Measurements from ENCODE around the gene CTIF. TPM values are rescaled to one million over a fixed set of nuclear protein-coding genes. Genes with fewer than 3 reads are reported as not detected.

The CTIF gene
- total RNA-seq, 1 donor from 2014 or later, result 35.1 TPM

- Histone ChIP-seq H3K4me1 (peaks cover 25% of the 10 kb centered on the region), H3K9me3 (no peaks in the 10 kb centered on the region), H3K4me3 (no peak overlapping the region), H3K36me3 (no peaks in the 10 kb centered on the region), H3K27ac (peak overlapping the region; percentile 79), H3K27me3 (no peaks in the 10 kb centered on the region)
- DNase-seq (ENCODE audit: extremely low spot score in 2 of 2), result no peak
- intact Hi-C loops (cut with DNase I), result no loop called here
- peak in 1 of 2 donors; percentile 71 for TF ChIP-seq POLR2AphosphoS5 (IDR thresholded peaks at IDR 0.05; ENCODE audit: insufficient read depth in 1 of 2, low read depth in 1 of 2)
- no peak for TF ChIP-seq CTCF (IDR thresholded peaks at IDR 0.05)
Observed at GRCh38 chr18:48902023-48902855, 363.4 kb downstream of the CTIF start.

DNA sequence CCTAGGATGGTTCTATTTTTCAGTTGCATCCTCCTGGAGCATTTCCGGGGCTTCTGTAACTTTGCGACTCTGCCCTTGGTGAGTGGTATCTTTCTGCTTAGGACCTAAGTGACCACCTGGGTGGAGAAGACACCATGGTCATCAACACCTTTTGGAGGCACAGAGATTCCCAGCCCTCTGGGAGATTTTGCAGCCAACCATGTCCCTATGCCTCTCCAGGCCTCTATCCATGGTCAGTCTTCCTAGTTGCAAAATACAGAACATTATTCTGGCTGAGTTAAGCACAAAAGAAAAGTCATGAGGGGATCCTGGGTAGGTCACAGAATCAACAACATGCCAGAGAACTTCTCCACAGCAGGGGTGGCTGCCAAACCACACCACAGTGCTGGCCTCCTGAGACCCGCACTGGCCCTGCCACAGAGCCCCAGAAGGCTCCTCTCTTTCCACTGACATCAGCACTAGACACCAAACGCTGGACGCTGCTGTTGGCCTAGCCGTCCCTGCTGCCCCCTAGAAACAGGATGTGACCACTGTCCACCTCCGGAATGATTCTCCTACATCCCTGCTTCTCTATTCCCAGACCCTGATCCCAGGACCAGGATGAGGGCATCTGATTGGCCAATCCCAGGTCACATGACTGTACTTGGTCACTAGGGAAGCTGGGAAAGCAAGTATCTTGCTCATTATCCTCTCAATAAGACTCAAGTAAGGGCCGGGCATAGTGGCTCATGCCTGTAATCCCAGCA, 364.2 kb downstream of the CTIF start:
- H3K4me3 ChIP-seq, result no peak overlapping the region
- H3K36me3 ChIP-seq, result no peaks in the 10 kb centered on the region
- peak in 1 of 2 donors; percentile 65 for TF ChIP-seq POLR2AphosphoS5 (IDR thresholded peaks at IDR 0.05; ENCODE audit: insufficient read depth in 1 of 2, low read depth in 1 of 2)
- no peak for TF ChIP-seq POLR2A (IDR thresholded peaks at IDR 0.05)
- no peaks in the 10 kb centered on the region for H3K9me3 ChIP-seq
- intact Hi-C loops (cut with DNase I), result no loop called here
- H3K4me1 ChIP-seq, result peaks cover 22% of the 10 kb centered on the region
- no peak for DNase-seq (ENCODE audit: extremely low spot score in 2 of 2)
- H3K27ac ChIP-seq, result peak overlapping the region; percentile 79
- H3K27me3 ChIP-seq, result no peaks in the 10 kb centered on the region

GRCh38 chr18:48904091-48904490, 365.3 kb downstream of the CTIF start:
- H3K27ac ChIP-seq, result peak overlapping the region; percentile 79
- H3K9me3 ChIP-seq, result no peaks in the 10 kb centered on the region

DNA sequence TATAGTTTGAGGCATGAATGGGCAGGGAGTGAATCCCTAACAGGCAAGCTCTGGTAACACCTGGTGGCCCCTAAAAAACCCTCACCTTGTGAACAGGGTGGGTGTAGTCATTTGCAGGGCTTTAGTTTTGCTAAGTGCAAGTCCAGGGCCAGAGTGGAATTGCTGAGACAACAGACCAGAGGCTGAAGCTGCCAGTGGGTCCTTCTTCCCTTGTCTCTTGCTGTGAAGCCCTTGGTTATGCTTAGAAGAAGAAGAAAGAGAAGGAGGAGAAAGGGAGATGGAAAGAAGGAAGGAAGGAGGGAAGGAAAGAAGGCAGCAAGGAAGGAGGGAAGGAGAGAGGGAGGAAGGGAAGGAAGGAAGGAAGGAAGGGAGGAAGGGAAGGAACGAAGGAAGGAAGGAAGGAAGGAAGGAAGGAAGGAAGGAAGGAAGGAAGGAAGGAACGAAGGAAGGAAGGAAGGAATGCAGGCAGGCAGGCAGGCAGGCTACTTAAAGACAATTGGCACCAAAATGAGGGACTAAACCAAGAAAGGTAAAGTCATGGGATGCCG, 366.1 kb downstream of the CTIF start:
- TF ChIP-seq POLR2A (IDR thresholded peaks at IDR 0.05), result no peak
- no peak for TF ChIP-seq CTCF (IDR thresholded peaks at IDR 0.05)
- TF ChIP-seq POLR2AphosphoS5 (IDR thresholded peaks at IDR 0.05; ENCODE audit: insufficient read depth in 1 of 2, low read depth in 1 of 2), result no peak
- intact Hi-C loops (cut with DNase I), result no loop called here
- no peaks in the 10 kb centered on the region for H3K36me3 ChIP-seq
- no peak overlapping the region for H3K27ac ChIP-seq
- no peaks in the 10 kb centered on the region for H3K9me3 ChIP-seq
- no peak overlapping the region for H3K4me3 ChIP-seq
- no peak for DNase-seq (ENCODE audit: extremely low spot score in 2 of 2)
- no peaks in the 10 kb centered on the region for H3K27me3 ChIP-seq
- peaks cover 22% of the 10 kb centered on the region for H3K4me1 ChIP-seq

More at GRCh38 chr18:48904091-48904490, 365.3 kb downstream of the CTIF start:
- H3K4me1 ChIP-seq, result peaks cover 22% of the 10 kb centered on the region
- intact Hi-C loops (cut with DNase I), result no loop called here
- H3K4me3 ChIP-seq, result no peak overlapping the region
- peak in 1 of 2 donors; percentile 83 for DNase-seq (ENCODE audit: extremely low spot score in 2 of 2)
- H3K36me3 ChIP-seq, result no peaks in the 10 kb centered on the region
- TF ChIP-seq POLR2AphosphoS5 (IDR thresholded peaks at IDR 0.05; ENCODE audit: insufficient read depth in 1 of 2, low read depth in 1 of 2) (no peak), POLR2A (IDR thresholded peaks at IDR 0.05) (no peak), CTCF (IDR thresholded peaks at IDR 0.05) (no peak)
- H3K27me3 ChIP-seq, result no peaks in the 10 kb centered on the region

- H3K4me3 ChIP-seq, result no peak overlapping the region
- TF ChIP-seq POLR2AphosphoS5 (IDR thresholded peaks at IDR 0.05; ENCODE audit: insufficient read depth in 1 of 2, low read depth in 1 of 2), result no peak
- no peak for TF ChIP-seq POLR2A (IDR thresholded peaks at IDR 0.05)
- no peak for TF ChIP-seq CTCF (IDR thresholded peaks at IDR 0.05)
- no peak overlapping the region for H3K27ac ChIP-seq
- H3K27me3 ChIP-seq, result no peaks in the 10 kb centered on the region
- H3K4me1 ChIP-seq, result peaks cover 22% of the 10 kb centered on the region
- H3K36me3 ChIP-seq, result no peaks in the 10 kb centered on the region
- no peak for DNase-seq (ENCODE audit: extremely low spot score in 2 of 2)
- no peaks in the 10 kb centered on the region for H3K9me3 ChIP-seq
- intact Hi-C loops (cut with DNase I), result no loop called here
Observed at GRCh38 chr18:48905513-48905912, 366.7 kb downstream of the CTIF start.
